Activated T-cell treated with anti-CD3 and anti-CD28 coated beads, Interleukin-2, amount 50 U/mL, for 1 hour (primary cell): ENCODE data around the gene ZNF343.
"Not testable (repeated sequence)": the region's sequence is repeated elsewhere in the genome, so short reads cannot be mapped to it uniquely, and the experiment has no call there.

Experiments
- DNase-seq: peaks from one replicate; pipeline ENCODE4 v3.0.0-alpha.2; 2020

Gene ZNF343

GRCh38 chr20:2508631-2509467 is at the start of gene ZNF343:
Gene ZNF343 (minus strand): TSS chr20:2508915. CDS start chr20:2493895, 15,020 bp downstream.
- peak; percentile 81 for DNase-seq

- DNase-seq, result no peak
These were observed 49.3 kb upstream of the ZNF343 start for GRCh38 chr20:2557873-2558580.

GRCh38 chr20:2545594-2545993 is 36.9 kb upstream of the ZNF343 start:
- DNase-seq, result no peak

- no peak for DNase-seq
These were observed 35.5 kb upstream of the ZNF343 start for GRCh38 chr20:2544211-2544610.

- no peak for DNase-seq
These were observed 33.6 kb upstream of the ZNF343 start for GRCh38 chr20:2542361-2542760.

DNA sequence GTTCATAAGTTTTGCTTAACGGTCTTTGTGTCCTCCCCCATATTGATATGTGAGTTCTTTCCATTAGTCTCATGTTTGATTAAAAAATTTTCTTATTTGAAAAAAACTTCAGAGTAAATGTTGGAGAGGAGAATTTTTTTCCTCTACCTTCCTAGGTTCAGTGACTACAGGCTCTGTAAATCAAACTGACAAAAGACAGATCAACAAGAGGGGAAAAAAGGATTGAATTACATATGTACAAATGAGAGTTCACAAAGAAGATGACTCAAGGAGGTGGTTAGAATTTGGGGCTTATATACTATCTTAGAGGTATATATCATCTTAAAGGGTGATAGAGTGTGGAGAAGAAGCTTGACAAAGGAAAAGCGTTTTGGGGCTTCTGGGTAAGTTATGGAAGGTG is 33.2 kb upstream of the ZNF343 start:
- no peak for DNase-seq

DNA sequence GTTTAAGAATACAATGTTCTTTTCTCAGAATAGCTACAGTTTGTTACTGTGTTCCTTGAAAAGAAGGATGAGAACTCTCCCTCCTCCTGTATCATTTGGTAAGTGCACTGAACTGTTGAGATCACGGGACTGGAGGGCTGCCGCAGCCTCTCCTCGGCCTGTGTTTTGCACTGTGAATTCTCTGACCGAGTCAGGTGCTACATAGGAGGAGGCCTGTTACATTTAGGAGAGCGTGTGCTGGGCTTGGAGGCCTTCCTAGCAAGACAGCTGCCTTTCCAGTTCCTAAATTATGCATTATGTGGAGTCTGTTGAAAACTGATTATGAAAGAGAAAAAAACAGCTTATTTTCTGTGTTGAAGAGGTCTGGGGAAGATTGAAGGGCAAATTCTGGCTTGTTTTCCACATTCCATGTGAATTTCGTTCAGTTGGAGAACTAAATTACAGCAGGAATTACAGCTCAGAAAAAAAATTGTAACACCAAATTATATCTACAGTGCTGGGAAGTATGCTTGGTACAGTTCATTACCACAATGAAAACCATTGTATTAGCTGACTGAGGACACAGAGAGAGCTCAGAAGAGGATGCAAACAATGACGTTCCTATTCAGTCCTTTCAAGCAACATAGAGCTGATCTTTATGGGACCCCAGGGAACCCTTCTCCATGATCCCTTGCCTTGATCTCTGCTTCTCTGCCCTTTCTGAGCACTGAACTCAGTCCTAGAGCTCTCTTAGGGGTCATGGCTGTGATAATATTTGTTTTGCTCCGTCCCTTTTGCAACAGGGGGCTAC is 30.4 kb upstream of the ZNF343 start:
- no peak for DNase-seq

DNA sequence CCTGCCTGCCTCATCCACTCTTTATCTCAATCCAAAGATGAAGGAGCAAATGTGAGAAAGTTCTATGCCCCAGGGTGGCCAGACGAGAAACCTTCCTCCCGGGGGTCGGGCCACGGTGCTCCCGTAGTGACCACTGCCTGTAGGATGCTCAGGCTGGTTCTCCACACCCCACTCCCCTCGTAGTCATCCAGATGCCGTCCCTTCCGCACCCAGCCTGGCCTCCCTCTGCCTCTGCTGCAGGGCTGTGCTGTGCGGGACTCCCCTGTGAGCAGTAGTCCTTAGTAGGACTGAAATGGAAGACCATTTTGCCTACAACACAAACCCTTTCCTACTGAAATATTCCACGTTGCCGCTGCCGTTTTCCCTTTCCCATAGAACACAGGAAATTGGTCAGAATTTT is 29.6 kb upstream of the ZNF343 start:
- DNase-seq, result no peak

GRCh38 chr20:2537101-2537500 is 28.4 kb upstream of the ZNF343 start:
- no peak for DNase-seq

- DNase-seq, result no peak
These were observed 27.9 kb upstream of the ZNF343 start, which contains the start of gene TMC2 for GRCh38 chr20:2536560-2536986. Gene TMC2 (plus strand): TSS chr20:2536573. CDS start chr20:2536622, 49 bp downstream.

DNA sequence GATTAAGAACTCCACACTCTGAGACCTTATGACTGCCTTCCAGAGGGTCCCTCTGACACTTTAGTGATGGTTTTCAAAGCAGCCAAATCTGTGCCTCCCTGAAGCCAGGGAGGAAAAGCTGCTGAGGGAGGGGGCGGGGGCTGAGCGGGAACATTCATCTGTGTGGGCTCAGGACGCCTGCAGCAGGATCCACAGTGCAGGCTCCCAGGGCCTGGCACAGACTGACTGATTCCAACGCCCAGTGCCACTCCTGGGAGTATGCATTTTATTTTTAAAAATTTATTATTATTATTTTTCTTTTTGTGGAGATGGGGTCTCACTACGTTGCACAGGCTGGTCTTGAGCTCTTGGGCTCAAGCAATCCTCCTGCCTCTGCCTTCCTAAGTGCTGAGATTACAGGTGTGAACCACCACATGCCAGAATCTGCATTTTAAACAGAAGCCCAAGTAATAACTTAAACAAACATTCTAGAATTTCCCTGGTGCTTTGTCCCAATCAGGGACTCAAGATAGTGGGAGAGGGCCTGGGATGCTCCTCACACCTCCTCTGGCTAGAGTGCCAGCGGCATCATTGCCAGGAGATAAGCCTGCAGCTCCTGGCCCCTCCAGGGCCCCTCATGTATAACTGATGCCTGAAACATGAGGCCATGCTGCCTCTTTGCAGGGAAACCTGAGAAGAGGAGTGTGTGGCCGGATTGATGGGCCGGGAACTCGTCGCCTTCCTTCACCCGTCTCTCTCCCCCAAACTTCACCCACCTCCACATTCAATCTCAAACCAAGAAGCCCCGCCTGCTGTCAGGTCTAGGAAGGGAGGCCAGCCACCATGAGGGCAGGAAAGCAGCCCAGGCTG is 27.2 kb upstream of the ZNF343 start:
- DNase-seq, result no peak

GRCh38 chr20:2533118-2533517 is 24.4 kb upstream of the ZNF343 start:
- DNase-seq, result no peak

DNA sequence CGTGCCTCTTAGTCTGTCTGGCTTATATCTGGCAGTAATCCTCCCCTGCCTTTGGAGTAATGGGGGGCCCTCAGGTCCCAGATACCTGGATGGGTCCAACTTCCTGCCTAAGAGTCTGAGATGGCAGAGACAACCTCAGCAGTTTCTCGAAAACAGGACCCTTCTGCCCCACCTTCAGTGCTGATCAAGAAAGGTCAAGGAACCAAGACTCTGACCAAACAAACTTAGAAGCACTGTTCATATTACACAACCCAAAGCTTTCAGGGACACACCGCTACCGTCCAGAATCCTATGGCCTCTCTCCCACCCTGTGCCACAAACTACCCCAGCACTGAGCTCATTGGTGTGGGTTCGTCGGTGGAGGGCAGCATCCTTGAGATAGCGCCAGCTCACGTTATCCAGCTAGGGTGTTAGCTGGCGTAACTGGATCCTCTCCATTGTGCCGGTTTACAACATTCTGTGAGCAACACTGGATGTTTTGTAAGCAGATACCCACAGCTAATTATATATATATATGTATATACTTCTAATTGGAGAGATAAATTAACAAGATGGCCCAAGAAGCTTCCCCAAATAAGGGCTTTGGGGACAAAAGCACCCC is 20.1 kb upstream of the ZNF343 start:
- DNase-seq, result no peak

DNA sequence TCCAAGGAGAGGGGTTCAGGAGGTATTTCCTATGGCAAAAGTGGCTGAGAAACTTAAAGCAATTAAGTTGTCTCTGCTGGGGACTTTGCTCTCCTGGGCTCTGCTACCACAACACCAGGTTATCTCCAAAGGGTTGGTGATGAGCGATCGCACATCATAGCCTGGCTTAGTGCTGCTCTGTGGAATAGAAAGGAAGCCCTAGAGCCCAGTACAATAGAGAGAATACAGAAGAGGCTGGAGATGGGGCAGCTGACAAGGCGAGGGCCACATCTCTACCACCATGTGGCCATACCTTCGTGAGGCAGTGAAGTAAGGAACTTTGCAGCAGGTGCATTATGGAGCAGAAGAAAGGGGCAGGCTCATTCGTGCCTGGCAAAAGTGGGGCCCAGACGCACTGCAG is 19.0 kb upstream of the ZNF343 start:
- no peak for DNase-seq

DNA sequence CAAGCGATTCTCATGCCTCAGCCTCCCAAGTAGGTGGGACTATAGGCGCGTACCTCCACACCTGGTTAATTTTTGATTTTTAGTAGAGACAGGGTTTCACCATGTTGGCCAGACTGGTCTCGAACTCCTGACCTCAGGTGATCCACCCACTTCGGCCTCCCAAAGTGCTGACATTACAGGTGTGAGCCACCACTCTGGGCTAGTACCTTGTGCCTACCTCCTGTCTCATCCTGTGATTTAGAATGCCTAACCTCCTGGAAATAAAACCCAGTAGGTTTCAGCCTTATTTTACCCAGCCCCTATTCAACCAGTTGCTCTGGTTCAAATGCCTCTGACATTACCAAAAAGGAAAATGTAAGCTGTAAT is 17.5 kb upstream of the ZNF343 start:
- DNase-seq, result not testable (repeated sequence)

- DNase-seq, result peak; percentile 56
These were observed 16.2 kb upstream of the ZNF343 start for GRCh38 chr20:2524709-2525506.

DNA sequence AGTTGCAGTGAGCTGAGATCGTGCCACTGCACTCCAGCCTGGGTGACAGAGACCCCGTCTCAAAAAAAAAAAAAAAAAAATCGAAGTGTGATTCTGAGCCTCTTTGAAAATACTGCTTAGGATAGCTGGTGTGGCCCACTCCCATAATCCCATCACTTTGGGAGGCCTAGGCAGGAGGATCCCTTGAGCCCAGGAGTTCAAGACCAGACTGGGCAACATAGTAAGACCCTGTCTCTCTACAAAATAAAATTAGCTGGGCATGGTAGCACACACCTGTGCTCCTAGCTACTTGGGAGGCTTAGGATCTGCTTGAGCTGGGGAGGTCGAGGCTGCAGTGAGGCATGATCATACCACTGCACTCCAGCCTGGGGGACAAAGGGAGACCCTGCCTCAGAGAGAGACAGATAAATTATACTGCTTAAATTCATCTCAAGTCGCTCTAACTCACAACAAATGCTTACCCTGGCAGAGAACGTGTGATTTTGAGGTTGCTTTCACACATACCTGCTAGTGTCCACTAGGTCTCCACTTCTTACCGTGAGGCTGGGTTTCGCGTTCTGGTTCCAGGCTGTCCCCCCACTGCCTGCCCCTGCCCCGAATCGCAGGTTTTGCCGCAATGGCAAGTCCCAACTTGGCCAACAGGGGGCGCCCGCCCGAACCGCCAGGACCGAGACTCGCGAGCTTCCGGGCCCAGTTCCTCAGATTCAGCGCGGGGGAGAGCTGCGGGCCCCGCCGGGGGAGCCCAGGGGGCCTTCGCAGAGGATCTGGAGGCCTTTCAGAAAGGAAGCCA is 15.4 kb upstream of the ZNF343 start:
- peak; percentile 96 for DNase-seq

DNA sequence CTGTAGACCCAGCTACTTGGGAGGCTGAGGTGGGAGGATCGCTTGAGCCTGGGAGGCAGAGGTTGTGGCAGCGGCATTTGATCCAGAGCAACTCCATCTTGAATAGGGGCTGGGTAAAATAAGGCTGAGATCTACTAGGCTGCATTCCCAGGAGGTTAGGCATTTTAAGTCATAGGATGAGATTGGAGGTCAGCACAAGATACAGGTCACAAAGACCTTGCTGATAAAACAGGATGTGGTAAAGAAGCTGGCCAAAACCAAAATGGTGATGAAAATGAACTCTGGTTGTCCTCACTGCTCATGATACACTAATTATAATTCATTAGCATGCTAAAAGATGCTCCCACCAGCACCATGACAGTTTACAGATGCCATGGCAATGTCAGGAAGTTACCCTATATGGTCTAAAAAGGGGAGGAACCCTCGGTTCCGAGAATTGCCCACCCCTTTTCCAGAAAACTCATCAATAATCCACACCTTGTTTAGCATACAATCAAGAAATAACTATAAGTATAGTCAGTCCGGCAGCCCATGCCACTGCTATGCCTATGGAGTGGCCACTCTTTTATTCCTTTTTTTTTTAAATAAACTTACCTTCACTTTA is 14.2 kb upstream of the ZNF343 start:
- not testable (repeated sequence) for DNase-seq

- peak; percentile 54 for DNase-seq
These were observed 12.9 kb upstream of the ZNF343 start for GRCh38 chr20:2521369-2522305.
